AG09309 (cell line): Measurements from ENCODE around the gene CTTN.

Experiments
- DNase-seq: peaks from one replicate; pipeline ENCODE4 v3.0.0-alpha.2; 2010; ENCODE audit warnings: low read depth
- H3K4me3 ChIP-seq: 2 replicates; pipeline ENCODE4 v1.5.1; 2011; ENCODE audit warnings: mild to moderate bottlenecking, low read depth, low read length, moderate library complexity; ENCODE audit not compliant: control insufficient read depth
- CTCF ChIP-seq: IDR thresholded peaks from 2 replicates; pipeline ENCODE4 v1.5.1; 2011; ENCODE audit warnings: mild to moderate bottlenecking, low read depth, low read length, inconsistent platforms; ENCODE audit not compliant: insufficient read depth, control insufficient read depth; ENCODE audit errors: missing control alignments

CTTN gene

GRCh38 chr11:70430671-70431574 is 32.6 kb downstream of the CTTN start:
- DNase-seq: no peak
- TF ChIP-seq CTCF: no peak
- H3K4me3 ChIP-seq: no peak overlapping the region

GRCh38 chr11:70431611-70432010 is 33.3 kb downstream of the CTTN start:
- no peak for DNase-seq
- TF ChIP-seq CTCF: no peak
- H3K4me3 ChIP-seq: no peak overlapping the region

GRCh38 chr11:70432065-70432464 is 33.7 kb downstream of the CTTN start:
- DNase-seq: no peak
- H3K4me3 ChIP-seq: no peak overlapping the region
- TF ChIP-seq CTCF: no peak

- no peak overlapping the region for H3K4me3 ChIP-seq
- no peak for DNase-seq
- TF ChIP-seq CTCF: no peak
These were observed 34.3 kb downstream of the CTTN start for GRCh38 chr11:70432580-70432979.

GRCh38 chr11:70433038-70433437 is 34.7 kb downstream of the CTTN start:
- no peak overlapping the region for H3K4me3 ChIP-seq
- no peak for TF ChIP-seq CTCF
- DNase-seq: no peak

- no peak for TF ChIP-seq CTCF
- no peak overlapping the region for H3K4me3 ChIP-seq
- DNase-seq: no peak
These were observed 35.2 kb downstream of the CTTN start for GRCh38 chr11:70433526-70433925.
